Nucleus accumbens (tissue), 56 donors: ENCODE measurements around the gene SOD3.

Source experiments
- DNase-seq, 56 donors: peaks; one replicate each; lab custom pipeline; 2025; lab: John Stamatoyannopoulos, UW

SOD3 gene

DNA sequence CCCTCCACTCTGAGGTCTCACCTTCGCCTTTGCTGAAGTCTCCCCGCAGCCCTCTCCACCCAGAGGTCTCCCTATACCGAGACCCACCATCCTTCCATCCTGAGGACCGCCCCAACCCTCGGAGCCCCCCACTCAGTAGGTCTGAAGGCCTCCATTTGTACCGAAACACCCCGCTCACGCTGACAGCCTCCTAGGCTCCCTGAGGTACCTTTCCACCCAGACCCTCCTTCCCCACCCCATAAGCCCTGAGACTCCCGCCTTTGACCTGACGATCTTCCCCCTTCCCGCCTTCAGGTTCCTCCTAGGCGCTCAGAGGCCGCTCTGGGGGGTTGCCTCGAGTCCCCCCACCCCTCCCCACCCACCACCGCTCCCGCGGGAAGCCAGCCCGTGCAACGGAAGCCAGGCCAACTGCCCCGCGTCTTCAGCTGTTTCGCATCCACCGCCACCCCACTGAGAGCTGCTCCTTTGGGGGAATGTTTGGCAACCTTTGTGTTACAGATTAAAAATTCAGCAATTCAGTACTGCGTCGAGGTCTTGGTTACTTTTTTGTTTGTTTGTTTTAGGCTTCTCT lies 5.0 kb downstream of the SOD3 start:
- peak in 1 of 56 donors; percentile 17 for DNase-seq

- DNase-seq, result no peak
These were observed 5.9 kb downstream of the SOD3 start for GRCh38 chr4:24801136-24801855.

- no peak for DNase-seq
These were observed 7.3 kb downstream of the SOD3 start for GRCh38 chr4:24802648-24803047.

DNA sequence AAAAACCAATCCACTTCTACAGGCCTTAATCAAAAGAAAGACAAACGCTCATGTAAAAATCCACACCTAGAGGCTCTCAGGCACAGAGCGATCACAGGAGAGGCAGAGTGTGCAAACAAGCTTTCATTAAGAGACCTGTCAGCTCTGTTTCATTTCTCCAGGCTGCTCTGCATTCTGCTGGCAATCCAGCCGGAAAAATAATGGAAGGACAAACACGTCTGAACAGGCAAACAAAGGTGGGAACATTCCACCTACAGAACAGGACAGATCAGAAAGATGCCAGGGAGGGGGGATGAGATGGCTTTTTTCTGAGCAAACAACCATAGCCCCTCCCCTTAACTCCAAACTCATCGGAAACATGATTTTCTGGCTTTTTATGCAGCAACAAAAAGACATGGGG lies 9.7 kb downstream of the SOD3 start:
- DNase-seq, result no peak

GRCh38 chr4:24805566-24805965 lies 10.2 kb downstream of the SOD3 start:
- no peak for DNase-seq

- no peak for DNase-seq
These were observed 11.0 kb downstream of the SOD3 start for GRCh38 chr4:24806206-24806990.

DNA sequence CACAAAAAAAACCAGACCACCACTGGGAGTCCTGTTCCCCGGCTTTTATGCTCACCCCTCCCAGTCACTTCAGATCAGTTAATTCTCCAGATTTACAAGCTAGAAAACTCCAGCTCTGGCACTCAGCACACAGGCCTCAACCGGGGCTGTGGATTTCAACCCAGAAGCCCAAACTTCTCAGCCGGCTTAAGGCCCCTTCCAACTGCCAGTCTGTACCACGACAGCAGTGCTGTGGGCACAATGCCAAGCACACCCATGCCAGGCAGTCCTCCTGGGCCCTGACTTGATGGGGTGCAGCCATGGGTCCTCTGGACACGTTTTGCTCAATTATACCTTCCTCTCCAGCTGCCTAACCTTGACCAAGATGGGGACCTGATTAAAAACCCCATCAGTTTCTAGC lies 12.2 kb downstream of the SOD3 start:
- DNase-seq, result no peak

DNA sequence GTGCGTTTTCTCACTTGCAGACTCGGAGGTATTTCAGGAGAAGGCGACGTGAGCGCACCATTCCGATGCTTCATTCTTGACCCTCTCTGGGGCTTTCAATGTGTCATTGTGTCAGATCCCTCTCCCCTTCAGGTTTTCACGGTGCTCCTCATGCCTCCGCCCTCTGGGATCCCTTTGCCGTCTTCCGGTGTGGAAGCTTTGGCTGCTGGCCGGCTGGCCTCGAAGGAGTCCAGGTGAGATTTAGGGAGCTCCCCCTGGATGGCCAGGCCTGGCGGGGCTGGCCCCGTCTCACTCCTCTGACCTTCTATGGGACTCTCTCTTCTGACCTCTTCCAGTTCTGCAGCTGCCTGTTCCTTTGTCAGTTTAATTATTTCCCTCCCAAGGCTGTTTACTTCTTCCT lies 12.9 kb downstream of the SOD3 start:
- no peak for DNase-seq

GRCh38 chr4:24808955-24809354 lies 13.6 kb downstream of the SOD3 start:
- no peak for DNase-seq

DNA sequence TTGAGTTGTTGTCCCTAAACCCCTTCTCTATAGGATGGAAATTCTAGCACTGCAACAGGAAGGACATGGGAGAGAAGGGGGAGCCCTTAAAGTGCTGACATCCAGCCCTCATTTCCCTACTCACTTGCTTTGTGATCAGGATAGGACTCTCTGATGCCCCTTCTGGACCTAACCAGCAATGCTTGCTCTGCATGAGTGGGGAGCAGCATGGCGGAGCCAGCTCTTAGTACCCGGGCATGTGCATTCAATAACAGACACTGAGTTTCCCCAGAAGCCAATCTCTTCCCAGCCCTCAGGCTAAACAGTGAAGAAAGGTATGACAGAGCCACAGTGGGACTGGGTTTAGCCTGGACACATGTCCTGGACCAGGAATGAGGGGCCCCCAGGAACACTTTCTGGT lies 14.0 kb downstream of the SOD3 start:
- DNase-seq, result no peak

GRCh38 chr4:24809815-24810405 lies 14.5 kb downstream of the SOD3 start:
- no peak for DNase-seq

DNA sequence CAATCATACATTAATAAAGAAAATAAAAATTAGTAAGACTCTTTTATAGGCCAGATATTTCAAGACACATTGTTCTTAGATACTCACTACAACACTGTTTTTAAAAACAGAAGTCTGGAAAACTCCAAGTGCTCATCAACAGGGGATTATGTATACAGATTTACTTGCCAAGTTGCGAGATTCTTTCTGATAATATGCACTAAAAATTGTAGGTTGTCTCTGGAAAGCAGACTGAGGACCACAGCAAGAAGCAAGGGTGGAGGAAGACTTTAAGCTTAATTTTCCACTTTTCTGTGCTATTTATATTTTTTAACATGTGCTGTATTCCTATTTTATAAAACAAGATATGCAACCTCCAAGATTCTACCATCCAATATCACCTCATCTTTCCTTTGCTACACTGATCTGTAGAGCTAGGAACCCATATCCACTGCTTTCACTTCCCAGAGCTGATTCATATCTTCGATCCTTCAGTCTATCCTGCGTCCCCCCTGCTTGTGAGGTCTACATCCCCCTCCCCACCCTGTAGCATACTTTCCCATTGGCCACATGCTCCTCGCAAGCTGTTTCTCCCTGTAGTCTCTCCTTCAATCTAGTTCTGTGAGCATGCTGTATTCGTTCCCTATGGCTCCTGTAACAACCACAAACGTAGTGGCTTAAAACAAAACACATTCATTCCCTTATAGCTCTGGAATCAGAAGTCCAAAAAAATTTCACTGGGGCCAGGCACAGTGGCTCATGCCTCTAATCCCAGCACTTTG lies 15.7 kb downstream of the SOD3 start:
- DNase-seq, result no peak

DNA sequence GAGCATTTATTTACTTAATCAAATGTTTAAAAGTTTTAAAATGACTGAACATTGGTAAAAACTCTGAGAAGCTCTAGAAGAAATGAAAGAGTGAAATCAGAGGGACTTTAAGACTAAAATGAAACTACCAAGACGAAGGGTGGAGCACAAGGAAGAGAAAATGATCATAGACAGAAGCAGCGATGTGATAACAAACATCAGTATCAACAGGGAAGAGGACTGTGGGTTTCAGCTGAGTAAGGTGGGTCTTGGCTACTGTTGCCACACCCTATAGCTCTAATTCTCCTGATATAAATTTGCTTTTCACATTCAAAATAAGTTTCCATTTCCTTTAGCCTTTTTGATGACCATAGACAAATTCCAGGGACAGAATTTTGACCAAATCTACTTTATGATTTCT lies 18.4 kb downstream of the SOD3 start:
- no peak for DNase-seq

DNA sequence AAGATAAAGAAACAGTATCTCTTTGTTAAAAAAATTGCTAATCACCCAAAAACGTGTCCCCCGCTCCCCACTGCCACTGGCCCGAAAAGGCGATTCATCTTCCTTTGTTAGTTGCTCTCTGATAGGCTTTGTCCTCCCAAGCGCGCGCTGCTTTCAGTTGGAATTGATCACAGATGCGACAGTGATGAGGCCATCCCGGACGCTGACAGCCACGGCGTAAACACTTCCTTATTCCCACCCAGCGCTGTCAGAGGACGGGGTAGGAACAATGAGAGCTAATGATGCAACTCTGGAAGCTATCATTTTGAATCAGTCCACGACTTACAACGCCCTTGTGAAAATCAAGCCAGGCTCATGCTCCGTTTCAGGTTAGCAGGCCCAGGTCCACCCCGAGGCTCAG lies 21.4 kb downstream of the SOD3 start:
- DNase-seq, result peak in 24 of 56 donors; percentile 4 to 73 (median 40)

DNA sequence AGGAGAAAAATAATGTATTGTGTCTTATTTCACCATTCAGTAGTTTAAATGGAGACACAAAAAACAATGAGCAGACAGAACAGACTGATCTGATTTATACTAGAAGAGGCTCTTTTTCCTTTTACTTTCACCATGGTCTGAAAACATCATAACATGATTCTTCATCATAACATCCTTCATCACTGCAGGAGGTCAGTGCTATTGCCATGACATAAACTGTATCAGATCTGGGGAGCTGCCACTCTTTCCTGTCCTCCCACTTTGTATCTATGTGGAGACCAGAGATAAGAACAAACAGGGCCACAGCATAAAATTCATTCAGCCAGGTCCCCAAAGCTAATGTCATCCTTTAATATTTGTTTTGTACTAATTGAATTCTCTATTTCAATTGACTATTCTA lies 25.2 kb downstream of the SOD3 start:
- DNase-seq, result no peak

GRCh38 chr4:24824720-24825119 lies 29.3 kb downstream of the SOD3 start:
- no peak for DNase-seq

- no peak for DNase-seq
These were observed 36.3 kb downstream of the SOD3 start for GRCh38 chr4:24831637-24832036.

DNA sequence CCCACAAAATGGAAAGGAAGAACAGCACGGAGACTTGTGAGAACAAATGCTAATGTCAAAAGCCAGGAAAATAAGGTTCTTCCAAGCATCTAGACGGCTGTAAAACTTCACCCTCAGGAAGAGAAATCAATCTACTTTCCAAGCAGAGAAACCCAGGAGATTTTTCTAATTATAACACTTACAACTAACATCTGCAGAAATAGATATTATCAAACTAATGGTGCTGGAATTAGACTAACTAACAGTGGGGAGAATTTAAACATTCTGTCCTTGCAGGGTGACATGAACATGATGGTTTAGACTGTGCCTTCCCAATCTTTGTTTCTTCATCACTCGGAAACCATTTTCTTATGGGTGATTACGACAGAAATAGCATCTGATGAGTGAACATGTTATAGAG lies 40.3 kb downstream of the SOD3 start:
- DNase-seq, result no peak

DNA sequence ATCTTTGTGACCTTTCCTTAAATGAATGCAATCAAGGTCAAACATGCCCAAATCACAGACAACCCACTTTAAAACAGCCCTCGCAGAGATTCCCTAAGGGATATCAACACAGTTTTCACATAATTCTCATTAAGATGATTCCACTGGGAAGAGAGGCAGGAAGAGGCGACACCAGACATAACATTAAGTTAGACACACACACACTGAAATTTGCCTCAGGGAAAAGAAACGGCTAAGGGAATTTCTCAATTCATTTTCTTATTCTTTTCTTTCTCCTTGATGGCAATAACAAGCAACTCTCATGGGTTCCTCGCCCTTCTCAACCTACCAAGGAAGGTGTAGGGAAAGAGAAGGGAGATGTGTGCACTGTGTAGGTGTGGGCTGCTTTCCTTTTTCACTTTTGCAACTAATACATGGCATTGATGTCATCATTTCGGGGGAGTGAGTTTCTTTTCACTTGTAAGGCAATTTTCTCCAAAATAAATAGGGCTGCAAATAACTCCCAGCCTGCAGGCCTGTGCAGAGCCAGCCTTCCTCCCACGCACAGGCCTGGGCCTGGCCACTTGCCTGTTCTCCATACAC lies 41.4 kb downstream of the SOD3 start:
- no peak for DNase-seq

DNA sequence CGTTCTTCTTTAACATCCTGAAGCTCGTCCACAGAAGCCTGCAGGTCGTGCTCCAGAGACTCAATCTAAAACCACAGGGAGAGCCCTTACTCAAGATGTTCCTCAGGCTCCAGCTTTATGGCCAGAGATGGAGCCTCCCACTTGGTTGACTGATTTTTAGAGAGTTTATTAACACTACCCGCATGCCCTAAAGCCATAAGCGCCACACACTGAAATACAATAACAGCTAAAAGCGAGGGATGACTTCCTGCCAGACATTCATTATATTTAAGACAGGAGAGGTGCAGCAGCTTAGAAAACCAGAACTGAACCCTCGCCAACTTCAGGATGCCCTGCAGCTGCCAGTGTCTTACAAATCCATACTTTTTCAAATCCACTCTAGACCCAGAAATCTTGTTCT lies 42.0 kb downstream of the SOD3 start:
- no peak for DNase-seq
